HL-60 (cell line): ENCODE data around the gene GPR33.

Experiments
- CTCF ChIP-seq: IDR thresholded peaks from one replicate; pipeline ENCODE4 v1.5.1; 2011; ENCODE audit warnings: low read length, control low read depth, inconsistent platforms; ENCODE audit not compliant: insufficient read depth
- POLR2AphosphoS5 ChIP-seq: IDR thresholded peaks from 2 replicates; pipeline ENCODE4 v1.6.1; 2012; ENCODE audit warnings: low read depth

- TF ChIP-seq CTCF (no peak), POLR2AphosphoS5 (no peak)
Observed at GRCh38 chr14:31529053-31529452, 41.2 kb upstream of the GPR33 start.
